HG03469 (cell line): ENCODE data around the gene TRMU.

ENCODE experiments used
- ATAC-seq: cut with Tn5 transposase; IDR thresholded peaks from one replicate; pipeline ENCODE4 v1.9.1; 2021; ENCODE audit warnings: mild to moderate bottlenecking, moderate library complexity, moderate number of reproducible peaks; ENCODE audit not compliant: unreplicated experiment

TRMU gene

GRCh38 chr22:46368422-46368821, 32.9 kb downstream of the TRMU start:
- no peak for ATAC-seq

DNA sequence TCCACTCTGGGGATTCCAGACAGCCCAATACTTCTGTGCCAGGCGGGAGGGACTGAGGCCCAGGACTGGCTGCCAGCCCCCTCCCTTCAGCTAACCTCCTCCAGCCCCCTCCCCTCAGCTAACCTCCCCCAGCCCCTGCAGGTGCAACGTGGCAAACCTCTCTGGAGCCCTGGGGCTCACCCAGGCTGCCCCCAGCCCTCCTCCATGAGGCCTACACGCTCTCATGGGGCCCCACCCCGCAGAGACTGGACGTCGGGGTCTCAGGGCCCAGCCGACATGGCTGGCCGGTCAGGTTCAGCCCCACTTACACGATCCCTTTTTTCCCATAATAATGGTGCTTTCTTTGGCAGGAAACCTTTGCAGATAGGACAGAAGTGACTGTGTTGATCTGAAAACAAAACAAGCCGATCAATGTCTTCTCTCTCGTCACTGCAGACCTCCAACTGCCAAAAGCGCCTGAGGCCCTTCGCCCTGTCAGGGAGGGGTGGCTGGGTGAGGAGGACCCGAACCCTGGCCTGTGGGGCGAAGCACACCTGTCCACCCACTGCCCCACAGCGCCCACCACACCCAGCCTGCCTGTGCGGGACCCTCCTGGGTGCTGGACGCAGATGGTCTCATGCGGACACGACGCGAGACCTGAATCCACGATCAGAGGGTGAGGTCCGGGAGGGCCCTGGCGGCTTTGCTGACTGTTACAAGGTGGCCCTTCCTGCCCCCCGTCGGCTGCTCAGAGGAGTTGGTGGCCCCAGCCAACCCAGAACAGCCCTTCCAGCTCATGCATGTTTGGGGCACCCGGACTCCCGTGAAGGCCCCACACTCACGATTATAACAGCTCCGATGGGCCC, 33.6 kb downstream of the TRMU start:
- no peak for ATAC-seq

DNA sequence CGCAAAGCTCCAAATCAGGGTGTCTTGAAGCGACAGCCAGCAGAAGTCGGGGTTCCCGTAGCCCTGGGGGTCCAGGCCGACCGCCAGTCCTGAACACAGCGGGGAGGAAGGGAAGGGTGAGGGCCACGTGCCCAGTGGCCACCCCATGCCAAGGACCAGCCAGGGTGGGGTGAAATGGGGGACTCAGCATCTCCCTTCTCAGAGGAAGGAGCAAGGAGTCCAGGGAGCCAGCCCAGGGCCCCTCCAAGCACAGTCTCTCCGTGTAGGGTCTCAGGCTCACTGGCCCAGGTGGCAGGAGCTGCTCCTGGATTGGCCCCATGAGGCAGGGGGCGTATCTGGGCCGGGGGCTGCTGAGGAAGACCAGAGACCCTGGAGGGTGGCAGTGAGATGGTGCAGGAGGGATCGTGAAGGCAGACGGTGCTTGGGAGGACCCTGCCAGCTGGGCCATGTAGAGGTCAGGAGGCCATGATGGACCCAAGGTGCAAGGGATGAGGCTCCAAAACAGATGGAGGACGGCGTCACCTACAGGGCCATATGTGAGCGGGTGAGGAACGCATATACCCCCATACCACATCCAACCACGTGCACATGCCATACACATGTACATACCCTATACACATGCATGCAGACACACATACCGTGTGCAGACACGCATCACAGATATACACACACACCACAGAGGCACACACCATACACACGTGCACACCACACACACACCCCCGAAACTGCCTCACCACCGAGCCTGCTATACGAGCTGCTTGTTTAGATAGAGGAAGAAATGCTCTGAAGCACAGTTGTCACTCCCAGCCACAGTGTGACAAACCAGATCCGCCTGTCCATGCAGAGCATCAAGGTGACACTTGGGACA, 34.4 kb downstream of the TRMU start:
- ATAC-seq, result no peak

- no peak for ATAC-seq
Measured at GRCh38 chr22:46370584-46371291, 35.2 kb downstream of the TRMU start.

GRCh38 chr22:46371623-46372226, 36.2 kb downstream of the TRMU start:
- no peak for ATAC-seq

GRCh38 chr22:46372686-46373085, 37.2 kb downstream of the TRMU start:
- no peak for ATAC-seq

- no peak for ATAC-seq
Measured at GRCh38 chr22:46373159-46373558, 37.6 kb downstream of the TRMU start.

GRCh38 chr22:46373921-46374662, 38.6 kb downstream of the TRMU start:
- ATAC-seq, result no peak

DNA sequence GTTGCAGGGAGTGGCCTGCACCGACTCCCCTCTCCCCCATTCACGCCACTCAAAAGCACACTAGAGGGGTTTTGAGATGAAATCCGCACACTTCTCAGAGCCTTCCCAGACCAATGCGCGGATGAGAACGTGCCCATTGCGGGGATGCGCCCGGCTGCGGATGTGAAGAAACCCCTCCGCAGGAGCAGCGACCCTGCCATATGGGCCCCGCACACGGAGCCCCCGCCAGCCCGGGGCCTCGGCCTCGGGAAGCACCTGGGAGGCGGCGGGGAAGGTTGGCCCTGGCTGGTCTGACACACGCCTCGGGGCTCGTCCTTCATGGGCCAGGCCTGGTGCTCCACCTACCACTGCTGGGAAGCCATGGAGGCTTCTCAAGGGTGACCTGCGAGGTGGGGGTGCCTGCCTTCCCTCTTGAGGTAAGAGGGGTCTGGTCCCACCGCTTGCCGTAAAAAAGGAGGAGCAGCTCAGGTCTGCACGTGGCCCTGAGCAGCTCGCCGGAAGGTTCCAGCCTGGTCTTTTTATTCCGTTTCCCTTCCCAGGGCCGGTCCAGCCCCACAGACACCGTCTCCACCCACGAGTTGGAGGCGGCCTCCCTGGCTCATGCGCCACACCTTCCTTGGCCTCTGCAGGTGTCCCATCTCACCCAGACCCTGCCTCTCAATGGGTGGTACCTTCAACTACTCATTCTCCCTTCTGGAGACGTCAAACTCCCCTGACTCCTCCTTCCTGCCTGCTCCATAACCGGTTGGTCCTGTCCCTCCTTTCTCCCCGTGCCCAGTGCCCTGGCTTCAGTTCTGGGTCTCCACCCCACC, 39.4 kb downstream of the TRMU start:
- ATAC-seq, result no peak

DNA sequence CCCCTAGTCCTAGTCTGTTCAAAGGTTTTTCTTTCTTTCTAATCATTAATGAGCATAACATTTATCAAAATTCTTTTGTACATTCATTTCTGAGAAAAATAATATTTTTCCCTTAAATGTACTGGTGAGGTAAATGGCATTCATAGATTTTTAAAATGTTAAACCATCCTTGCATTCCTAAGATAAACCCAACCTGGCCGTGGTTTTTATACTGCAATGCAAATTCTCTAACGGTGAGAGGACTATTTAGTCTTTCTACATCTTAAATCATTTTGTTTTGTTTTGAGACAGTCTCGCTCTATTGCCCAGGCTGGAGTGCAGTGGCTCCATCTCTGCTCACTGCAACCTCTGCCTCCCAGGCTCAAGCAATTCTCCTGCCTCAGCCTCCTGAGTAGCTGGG, 40.6 kb downstream of the TRMU start:
- no peak for ATAC-seq

DNA sequence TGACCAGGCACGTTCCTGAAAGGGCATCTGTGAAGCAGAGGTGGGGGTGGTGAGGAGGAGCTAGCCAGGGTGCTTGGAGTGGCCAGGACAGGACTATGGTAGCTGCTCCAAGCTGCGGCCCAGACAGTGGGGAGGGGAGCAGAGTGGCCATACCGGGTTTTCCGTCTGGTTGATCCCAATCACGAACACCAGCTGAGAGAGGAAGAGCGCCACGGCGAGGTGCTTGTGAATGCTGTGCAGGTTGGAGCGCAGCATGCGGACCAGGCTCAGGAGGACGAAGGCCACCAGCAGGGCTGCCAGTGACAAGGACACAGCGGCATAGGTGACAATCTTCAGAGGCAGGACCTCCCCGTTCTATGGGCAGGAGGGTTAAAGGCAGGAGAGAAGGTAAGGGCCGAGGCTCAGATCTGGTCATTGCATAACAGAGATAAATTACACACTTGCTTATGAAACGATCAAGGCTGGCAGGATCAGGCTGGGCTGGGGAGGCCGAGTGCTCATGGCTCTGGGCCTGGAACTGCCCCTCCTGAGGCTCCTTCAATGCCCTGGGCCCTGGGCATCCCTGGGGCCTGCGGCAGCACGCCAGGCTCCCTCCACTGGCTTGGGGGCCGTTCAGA, 41.5 kb downstream of the TRMU start:
- no peak for ATAC-seq

GRCh38 chr22:46377525-46378425, 42.3 kb downstream of the TRMU start:
- no peak for ATAC-seq

DNA sequence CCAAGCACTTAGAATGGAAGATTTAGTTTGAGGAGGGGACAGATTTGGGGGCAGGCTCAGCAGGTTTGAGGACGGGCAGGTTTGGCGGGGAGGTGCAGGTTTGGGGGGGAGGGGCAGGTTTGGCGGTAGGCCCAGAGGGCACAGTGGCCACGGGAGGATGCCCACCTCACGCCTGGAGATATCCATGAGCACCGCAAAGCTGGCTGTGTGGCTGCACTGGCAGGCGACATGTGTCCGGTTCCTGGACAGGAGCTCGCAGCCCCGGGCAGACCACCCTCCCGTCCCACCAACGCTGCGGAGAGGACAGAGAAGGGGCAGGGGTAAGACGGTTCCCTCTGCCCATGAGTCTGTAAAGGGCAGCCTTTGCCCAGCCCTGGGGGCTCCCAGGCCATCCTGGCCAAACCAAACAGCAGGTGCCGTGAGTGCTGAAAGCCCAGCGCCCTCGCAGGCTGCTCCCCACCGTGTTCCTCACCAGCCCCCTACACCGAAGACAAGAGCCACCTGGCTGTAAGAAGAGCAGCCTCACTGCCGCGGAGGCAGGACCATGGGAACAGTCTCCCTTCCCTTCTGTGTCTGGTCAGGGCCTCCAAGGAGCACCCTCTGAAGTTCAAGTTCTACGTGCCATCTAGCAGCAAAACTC, 43.0 kb downstream of the TRMU start:
- no peak for ATAC-seq

DNA sequence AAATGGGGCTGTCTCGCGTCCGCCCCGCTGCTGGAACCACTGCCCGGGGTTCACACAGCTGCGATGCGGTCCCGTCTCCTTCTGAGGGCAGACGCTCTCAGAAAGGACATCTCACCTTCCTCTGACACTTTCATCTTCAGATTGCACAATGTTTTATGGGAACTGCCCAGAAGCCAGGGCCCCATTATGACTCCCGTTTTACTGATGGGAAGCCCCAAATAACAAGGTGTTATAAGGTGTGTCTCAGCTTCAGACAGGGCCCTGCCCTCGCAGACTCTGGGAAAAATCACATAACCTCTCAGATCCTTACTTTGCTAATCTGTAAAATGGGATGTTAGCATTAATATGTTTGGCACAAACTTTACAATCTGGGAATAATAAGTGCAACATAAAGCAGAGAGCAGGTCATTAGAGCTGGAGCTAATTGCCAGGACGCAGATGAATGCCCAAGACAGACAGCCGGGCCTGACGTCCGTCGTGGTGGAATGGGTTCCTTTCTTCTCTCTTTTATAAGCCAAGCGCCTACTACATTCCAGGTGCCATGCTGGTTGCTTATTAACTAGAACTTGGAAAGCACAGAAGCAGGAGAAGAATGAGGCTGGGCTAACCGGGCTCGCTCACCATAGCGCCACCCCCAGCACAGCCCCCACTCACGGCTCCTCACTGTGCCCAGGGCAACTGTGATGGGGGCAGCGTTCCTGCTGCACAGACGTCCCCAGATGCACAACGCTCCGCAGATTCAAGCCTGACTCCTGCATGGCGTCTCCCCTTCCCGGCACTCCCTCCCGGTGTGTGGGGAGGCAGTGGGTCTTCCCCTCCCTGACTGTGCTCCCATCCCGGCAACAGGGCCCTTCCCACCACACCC, 43.8 kb downstream of the TRMU start:
- no peak for ATAC-seq

- ATAC-seq, result no peak
Measured at GRCh38 chr22:46380069-46380468, 44.6 kb downstream of the TRMU start.

DNA sequence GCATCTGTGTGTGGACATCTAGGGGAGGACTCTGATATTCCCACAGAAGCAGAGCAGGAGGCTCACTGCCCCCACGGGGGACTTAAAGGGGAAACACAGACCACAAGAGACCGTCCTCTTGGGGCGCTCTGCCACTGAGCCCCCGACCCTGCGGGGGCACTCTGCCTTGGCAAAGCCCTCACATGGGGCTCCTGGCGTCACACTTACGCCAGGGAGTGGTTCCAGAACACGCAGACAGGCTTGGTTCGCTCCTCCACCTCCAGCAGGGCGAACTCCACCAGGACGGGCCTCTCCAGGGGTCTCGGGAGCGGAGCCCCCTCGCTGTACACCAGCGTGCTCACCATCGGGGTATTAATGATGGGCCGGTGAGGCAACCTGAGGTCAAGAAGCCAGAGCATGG, 45.1 kb downstream of the TRMU start:
- no peak for ATAC-seq

DNA sequence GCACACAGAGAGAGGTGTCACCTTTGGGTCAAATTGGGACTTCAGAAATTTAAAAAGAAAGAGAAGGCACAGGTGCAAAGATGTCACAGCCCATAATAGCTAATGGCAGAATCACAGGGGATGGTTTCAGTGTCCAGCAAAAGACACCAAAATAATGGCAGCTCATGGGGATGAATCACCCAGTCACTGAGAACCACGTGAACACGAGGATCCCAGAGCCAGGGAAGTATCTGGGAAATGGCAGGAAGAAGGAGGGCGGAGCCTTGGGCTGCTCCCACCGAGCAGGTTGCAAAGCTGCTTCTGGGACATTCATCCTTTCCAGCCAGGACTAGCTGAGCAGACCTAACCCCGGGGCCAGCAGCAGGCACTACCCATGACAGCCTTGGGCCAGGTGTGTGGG, 45.6 kb downstream of the TRMU start:
- no peak for ATAC-seq
